Tibial nerve (tissue), 4 donors: ENCODE results near the gene NDUFB10.

Source experiments
- EP300 ChIP-seq, 2 donors: sonication (generic); formaldehyde crosslinking; IDR thresholded peaks; one replicate each; pipeline ENCODE4 v1.6.1; 2017; ENCODE audit warnings: antibody characterized with exemption in 2 of 2, mild to moderate bottlenecking in 1 of 2
- POLR2A ChIP-seq, 2 donors: fragments of 450-650 bp; IDR thresholded peaks; one replicate each; pipeline ENCODE4 v1.6.1; 2017; ENCODE audit warnings: antibody characterized with exemption in 2 of 2, mild to moderate bottlenecking in 2 of 2, moderate library complexity in 2 of 2
- TF ChIP-seq, protein P1 (sequence below), 5 experiments: fragments of 200-600 bp in 3 of 5; fragments of 450-650 bp in 2 of 5; sonication (generic) in 3 of 5; IDR thresholded peaks; one replicate each; pipeline ENCODE4 v1.5.1; 2016 to 2019; ENCODE audit warnings: antibody characterized with exemption in 5 of 5, mild to moderate bottlenecking in 3 of 5, moderate library complexity in 2 of 5

DNA sequence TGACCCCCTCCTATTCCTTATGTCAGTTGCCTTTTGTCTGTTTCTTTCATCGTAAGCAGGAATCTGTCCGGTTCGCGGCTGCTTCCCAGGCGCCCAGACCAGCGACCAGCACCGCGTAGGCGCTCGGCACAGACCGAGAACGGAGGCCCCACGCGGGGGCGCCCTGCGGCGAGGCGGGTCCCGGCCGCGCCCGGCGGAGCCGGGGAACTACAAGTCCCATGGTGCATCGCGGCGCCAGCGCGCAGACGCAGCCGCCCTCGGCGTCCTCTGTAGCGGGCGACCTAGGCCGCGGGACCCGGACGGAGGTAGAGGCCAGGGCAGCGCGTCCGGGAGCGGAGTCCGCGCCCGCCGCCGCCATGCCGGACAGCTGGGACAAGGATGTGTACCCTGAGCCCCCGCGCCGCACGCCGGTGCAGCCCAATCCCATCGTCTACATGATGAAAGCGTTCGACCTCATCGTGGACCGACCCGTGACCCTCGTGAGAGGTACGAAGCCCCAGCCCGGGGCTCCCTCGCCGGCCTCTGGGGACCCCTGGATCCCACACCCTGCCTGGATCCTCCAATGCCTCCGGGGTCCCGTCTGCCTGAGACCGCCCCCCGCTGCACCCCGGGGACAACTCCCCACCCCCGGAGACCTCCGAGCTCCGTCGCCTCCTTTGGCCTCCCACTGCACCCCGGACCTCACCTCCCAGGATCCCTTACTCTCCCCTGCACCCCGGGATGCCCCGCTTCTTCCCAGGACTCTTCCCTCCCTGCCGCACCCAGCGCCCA lies at the start of gene NDUFB10:
- TF ChIP-seq, protein P1, sequence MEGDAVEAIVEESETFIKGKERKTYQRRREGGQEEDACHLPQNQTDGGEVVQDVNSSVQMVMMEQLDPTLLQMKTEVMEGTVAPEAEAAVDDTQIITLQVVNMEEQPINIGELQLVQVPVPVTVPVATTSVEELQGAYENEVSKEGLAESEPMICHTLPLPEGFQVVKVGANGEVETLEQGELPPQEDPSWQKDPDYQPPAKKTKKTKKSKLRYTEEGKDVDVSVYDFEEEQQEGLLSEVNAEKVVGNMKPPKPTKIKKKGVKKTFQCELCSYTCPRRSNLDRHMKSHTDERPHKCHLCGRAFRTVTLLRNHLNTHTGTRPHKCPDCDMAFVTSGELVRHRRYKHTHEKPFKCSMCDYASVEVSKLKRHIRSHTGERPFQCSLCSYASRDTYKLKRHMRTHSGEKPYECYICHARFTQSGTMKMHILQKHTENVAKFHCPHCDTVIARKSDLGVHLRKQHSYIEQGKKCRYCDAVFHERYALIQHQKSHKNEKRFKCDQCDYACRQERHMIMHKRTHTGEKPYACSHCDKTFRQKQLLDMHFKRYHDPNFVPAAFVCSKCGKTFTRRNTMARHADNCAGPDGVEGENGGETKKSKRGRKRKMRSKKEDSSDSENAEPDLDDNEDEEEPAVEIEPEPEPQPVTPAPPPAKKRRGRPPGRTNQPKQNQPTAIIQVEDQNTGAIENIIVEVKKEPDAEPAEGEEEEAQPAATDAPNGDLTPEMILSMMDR (IDR thresholded peaks at IDR 0.05) = peak; percentile 64 to 83 (median 74)
- TF ChIP-seq EP300 (IDR thresholded peaks at IDR 0.05) (peak in 1 of 2 donors; percentile 89), POLR2A (IDR thresholded peaks at IDR 0.05) (peak; percentile 50 to 83)
